ENCODE measurements around the gene SEPTIN2.

DNA sequence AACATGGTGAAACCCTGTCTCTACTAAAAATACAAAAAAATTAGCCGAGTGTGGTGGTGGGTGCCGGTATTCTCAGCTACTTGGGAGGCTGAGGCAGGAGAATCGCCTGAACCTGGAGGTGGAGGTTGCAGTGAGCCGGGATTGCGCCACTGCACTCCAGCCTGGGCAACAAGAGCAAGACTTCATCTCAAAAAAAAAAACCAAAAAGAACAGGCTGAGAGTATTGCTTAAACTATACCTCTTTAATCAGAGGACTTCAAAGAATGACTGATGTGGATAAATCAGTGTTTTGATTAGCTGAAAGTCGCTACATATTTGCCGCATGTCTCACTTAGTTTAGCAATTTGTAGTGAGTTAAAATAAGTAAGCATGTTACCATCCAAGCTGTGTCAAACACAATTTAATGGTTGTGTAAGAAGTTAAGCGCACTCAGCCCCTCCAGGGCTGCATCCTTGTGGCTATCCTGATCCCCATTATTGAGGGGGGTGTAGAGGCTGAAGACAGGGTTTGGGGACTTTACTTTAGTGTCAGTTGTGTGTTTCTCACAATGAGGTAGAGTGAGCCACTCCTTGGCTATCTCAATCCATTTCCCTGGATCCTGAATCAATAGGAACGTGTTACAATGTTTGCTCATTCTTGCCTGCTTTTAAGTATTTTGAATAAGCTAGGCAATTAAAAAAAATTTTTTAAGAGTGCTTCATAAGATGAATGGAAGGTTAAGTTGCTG is 29.4 kb downstream of the SEPTIN2 start:
- TF ChIP-seq POLR2A (IDR thresholded peaks at IDR 0.05) = no peak
- TF ChIP-seq, protein P1, sequence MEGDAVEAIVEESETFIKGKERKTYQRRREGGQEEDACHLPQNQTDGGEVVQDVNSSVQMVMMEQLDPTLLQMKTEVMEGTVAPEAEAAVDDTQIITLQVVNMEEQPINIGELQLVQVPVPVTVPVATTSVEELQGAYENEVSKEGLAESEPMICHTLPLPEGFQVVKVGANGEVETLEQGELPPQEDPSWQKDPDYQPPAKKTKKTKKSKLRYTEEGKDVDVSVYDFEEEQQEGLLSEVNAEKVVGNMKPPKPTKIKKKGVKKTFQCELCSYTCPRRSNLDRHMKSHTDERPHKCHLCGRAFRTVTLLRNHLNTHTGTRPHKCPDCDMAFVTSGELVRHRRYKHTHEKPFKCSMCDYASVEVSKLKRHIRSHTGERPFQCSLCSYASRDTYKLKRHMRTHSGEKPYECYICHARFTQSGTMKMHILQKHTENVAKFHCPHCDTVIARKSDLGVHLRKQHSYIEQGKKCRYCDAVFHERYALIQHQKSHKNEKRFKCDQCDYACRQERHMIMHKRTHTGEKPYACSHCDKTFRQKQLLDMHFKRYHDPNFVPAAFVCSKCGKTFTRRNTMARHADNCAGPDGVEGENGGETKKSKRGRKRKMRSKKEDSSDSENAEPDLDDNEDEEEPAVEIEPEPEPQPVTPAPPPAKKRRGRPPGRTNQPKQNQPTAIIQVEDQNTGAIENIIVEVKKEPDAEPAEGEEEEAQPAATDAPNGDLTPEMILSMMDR (IDR thresholded peaks at IDR 0.05) = no peak

Data from uterus (tissue), 2 donors.